C1 segment of cervical spinal cord (tissue), 14 donors: ENCODE results near the gene RASSF9.

ENCODE experiments used
- DNase-seq, 14 donors: peaks; one replicate each; lab custom pipeline; 2025; lab: John Stamatoyannopoulos, UW

The RASSF9 gene

GRCh38 chr12:85821759-85822158 lies 14.4 kb downstream of the RASSF9 start:
- no peak for DNase-seq

- DNase-seq, result no peak
Measured at GRCh38 chr12:85821206-85821605, 15.0 kb downstream of the RASSF9 start.

- no peak for DNase-seq
Measured at GRCh38 chr12:85820101-85820500, 16.1 kb downstream of the RASSF9 start.

- DNase-seq, result no peak
Measured at GRCh38 chr12:85814741-85815140, 21.5 kb downstream of the RASSF9 start.

GRCh38 chr12:85814071-85814470 lies 22.1 kb downstream of the RASSF9 start:
- no peak for DNase-seq

- DNase-seq, result no peak
Measured at GRCh38 chr12:85809500-85809899, 26.7 kb downstream of the RASSF9 start.

GRCh38 chr12:85807730-85808129 lies 28.5 kb downstream of the RASSF9 start:
- no peak for DNase-seq

- DNase-seq, result no peak
Measured at GRCh38 chr12:85805654-85806053, 30.6 kb downstream of the RASSF9 start.

- no peak for DNase-seq
Measured at GRCh38 chr12:85804663-85805062, 31.5 kb downstream of the RASSF9 start.

GRCh38 chr12:85803923-85804322 lies 32.3 kb downstream of the RASSF9 start:
- no peak for DNase-seq

- no peak for DNase-seq
Measured at GRCh38 chr12:85803231-85803630, 33.0 kb downstream of the RASSF9 start.

GRCh38 chr12:85798122-85798521 lies 38.1 kb downstream of the RASSF9 start:
- DNase-seq, result no peak

GRCh38 chr12:85796001-85796400 lies 40.2 kb downstream of the RASSF9 start:
- DNase-seq, result no peak

GRCh38 chr12:85794531-85794930 lies 41.7 kb downstream of the RASSF9 start:
- DNase-seq, result no peak

GRCh38 chr12:85784096-85784720 lies 52.0 kb downstream of the RASSF9 start:
- no peak for DNase-seq

- DNase-seq, result no peak
Measured at GRCh38 chr12:85782711-85783110, 53.5 kb downstream of the RASSF9 start.

- DNase-seq, result peak in 3 of 14 donors; percentile 1 to 98 (median 7)
Measured at GRCh38 chr12:85781766-85782165, 54.4 kb downstream of the RASSF9 start.

GRCh38 chr12:85779768-85780167 lies 56.4 kb downstream of the RASSF9 start:
- DNase-seq, result peak in 1 of 14 donors; percentile 1

GRCh38 chr12:85775091-85775490 lies 61.1 kb downstream of the RASSF9 start:
- DNase-seq, result peak in 1 of 14 donors; percentile 81

GRCh38 chr12:85765453-85765869 lies 70.7 kb downstream of the RASSF9 start:
- DNase-seq, result no peak

GRCh38 chr12:85759623-85760022 lies 76.6 kb downstream of the RASSF9 start:
- DNase-seq, result no peak

GRCh38 chr12:85759091-85759490 lies 77.1 kb downstream of the RASSF9 start:
- DNase-seq, result no peak

GRCh38 chr12:85755760-85756159 lies 80.4 kb downstream of the RASSF9 start:
- no peak for DNase-seq
